Activated CD4-positive, alpha-beta T cell treated with anti-CD3 and anti-CD28 coated beads for 1 hour (primary cell): Measurements from ENCODE around the gene SBNO2.
"Not testable (repeated sequence)": the region's sequence is repeated elsewhere in the genome, so short reads cannot be mapped to it uniquely, and the experiment has no call there.

Source experiments
- DNase-seq: peaks from one replicate; pipeline ENCODE4 v3.0.0-alpha.2; 2020

SBNO2 gene

GRCh38 chr19:1206150-1206863 lies 32.2 kb upstream of the SBNO2 start:
- no peak for DNase-seq

GRCh38 chr19:1205114-1206099 lies 31.3 kb upstream of the SBNO2 start, which contains the start of gene STK11:
Gene STK11 (plus strand): TSS chr19:1205778. CDS start chr19:1206914, 1,136 bp downstream.
- DNase-seq, result peak; percentile 99

- not testable (repeated sequence) for DNase-seq
Measured at GRCh38 chr19:1200614-1201013, 26.5 kb upstream of the SBNO2 start.

- DNase-seq, result no peak
Measured at GRCh38 chr19:1199531-1199930, 25.5 kb upstream of the SBNO2 start.

- DNase-seq, result no peak
Measured at GRCh38 chr19:1189419-1189818, 15.4 kb upstream of the SBNO2 start.

GRCh38 chr19:1183543-1184172 lies 9.6 kb upstream of the SBNO2 start:
- no peak for DNase-seq

GRCh38 chr19:1182727-1183126 lies 8.7 kb upstream of the SBNO2 start:
- no peak for DNase-seq

GRCh38 chr19:1182068-1182467 lies 8.0 kb upstream of the SBNO2 start:
- no peak for DNase-seq

GRCh38 chr19:1181606-1182005 lies 7.5 kb upstream of the SBNO2 start:
- no peak for DNase-seq

GRCh38 chr19:1177322-1178114 lies 3.5 kb upstream of the SBNO2 start:
- no peak for DNase-seq

GRCh38 chr19:1173159-1173844 lies 766 bp downstream of the SBNO2 start:
- DNase-seq, result no peak

GRCh38 chr19:1172353-1173158 lies 1.5 kb downstream of the SBNO2 start:
- no peak for DNase-seq

- DNase-seq, result no peak
Measured at GRCh38 chr19:1171755-1172352, 2.2 kb downstream of the SBNO2 start.

- DNase-seq, result no peak
Measured at GRCh38 chr19:1170938-1171754, 2.9 kb downstream of the SBNO2 start.

- DNase-seq, result no peak
Measured at GRCh38 chr19:1169921-1170885, 3.9 kb downstream of the SBNO2 start.

- no peak for DNase-seq
Measured at GRCh38 chr19:1169411-1169791, 4.7 kb downstream of the SBNO2 start.

- DNase-seq, result no peak
Measured at GRCh38 chr19:1168572-1169410, 5.3 kb downstream of the SBNO2 start.
